RKO (cell line): ENCODE measurements around the gene HTR3A.
"Not testable (repeated sequence)": the region's sequence is repeated elsewhere in the genome, so short reads cannot be mapped to it uniquely, and the experiment has no call there.

Source experiments
- DNase-seq: peaks from one replicate; pipeline ENCODE4 v3.0.0-alpha.2; 2016; ENCODE audit warnings: low spot score

Gene HTR3A

GRCh38 chr11:113974741-113975470 lies at the start of gene HTR3A:
Gene HTR3A, plus strand, starts transcription at chr11:113975108. Its CDS starts 218 bp downstream, at chr11:113975326.
- DNase-seq, result no peak

GRCh38 chr11:113926273-113927197 lies 48.4 kb upstream of the HTR3A start:
- DNase-seq, result no peak

- no peak for DNase-seq
Observed at GRCh38 chr11:113928311-113928710, 46.6 kb upstream of the HTR3A start.

- DNase-seq, result no peak
Observed at GRCh38 chr11:113932788-113933187, 42.1 kb upstream of the HTR3A start.

- not testable (repeated sequence) for DNase-seq
Observed at GRCh38 chr11:113934193-113934592, 40.7 kb upstream of the HTR3A start.

- DNase-seq, result no peak
Observed at GRCh38 chr11:113934761-113935160, 40.1 kb upstream of the HTR3A start.

GRCh38 chr11:113935858-113936257 lies 39.0 kb upstream of the HTR3A start:
- DNase-seq, result no peak

- DNase-seq, result no peak
Observed at GRCh38 chr11:113937918-113938317, 37.0 kb upstream of the HTR3A start.

GRCh38 chr11:113942256-113942655 lies 32.7 kb upstream of the HTR3A start:
- no peak for DNase-seq

GRCh38 chr11:113946162-113946561 lies 28.7 kb upstream of the HTR3A start:
- DNase-seq, result not testable (repeated sequence)

GRCh38 chr11:113947994-113948393 lies 26.9 kb upstream of the HTR3A start:
- no peak for DNase-seq

GRCh38 chr11:113949891-113950290 lies 25.0 kb upstream of the HTR3A start:
- DNase-seq, result no peak

GRCh38 chr11:113951537-113951936 lies 23.4 kb upstream of the HTR3A start:
- no peak for DNase-seq

- no peak for DNase-seq
Observed at GRCh38 chr11:113952070-113952469, 22.8 kb upstream of the HTR3A start.

GRCh38 chr11:113952588-113952987 lies 22.3 kb upstream of the HTR3A start:
- no peak for DNase-seq

- no peak for DNase-seq
Observed at GRCh38 chr11:113954235-113954634, 20.7 kb upstream of the HTR3A start.

GRCh38 chr11:113956986-113957385 lies 17.9 kb upstream of the HTR3A start:
- DNase-seq, result no peak

- no peak for DNase-seq
Observed at GRCh38 chr11:113960702-113961330, 14.1 kb upstream of the HTR3A start.

- DNase-seq, result no peak
Observed at GRCh38 chr11:113967361-113967760, 7.5 kb upstream of the HTR3A start.

- DNase-seq, result no peak
Observed at GRCh38 chr11:113971506-113972195, 3.3 kb upstream of the HTR3A start.

GRCh38 chr11:113977071-113977490 lies 2.2 kb downstream of the HTR3A start:
- no peak for DNase-seq

- DNase-seq, result no peak
Observed at GRCh38 chr11:113977701-113978100, 2.8 kb downstream of the HTR3A start.
